ENCODE results near the gene ADAMTS12. TPM values are rescaled to one million over a fixed set of nuclear protein-coding genes. Genes with fewer than 3 reads are reported as not detected.
A peak's percentile ranks its signal among the peaks of the same experiment; 100 is the strongest.

The ADAMTS12 gene
- total and polyA plus RNA-seq, 2 donors (not counting 1 experiment from before 2014, with no cell fraction given): 10.7 to 44.8 TPM

DNA sequence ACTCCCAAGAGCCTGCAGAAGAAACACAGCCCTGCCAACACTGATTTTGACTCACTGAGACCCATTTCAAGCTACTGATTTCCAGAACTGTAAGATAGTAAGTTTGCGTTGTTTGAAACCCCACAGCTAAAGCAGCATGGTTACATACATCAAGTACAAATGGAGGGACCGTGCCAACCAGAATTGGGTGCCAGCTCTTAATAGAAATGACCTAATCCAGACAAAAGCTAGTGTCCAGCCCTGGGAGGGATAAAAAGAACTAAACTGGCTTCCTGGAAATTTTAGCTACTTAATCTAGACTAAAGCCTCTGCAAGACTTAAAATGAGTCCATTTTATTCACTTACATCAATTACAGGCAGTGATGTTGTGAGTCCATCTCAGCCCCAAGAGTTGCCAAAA, 122.6 kb downstream of the ADAMTS12 start:
- DNase-seq (ENCODE audit: low read depth in 2 of 2): peak in 1 of 2 donors; percentile 8
- Histone ChIP-seq H3K4me2 (ENCODE audit: extremely low read depth, insufficient read depth, low read length) (no peak overlapping the region), H3K36me3 (ENCODE audit: control insufficient read depth, insufficient read depth, low read length) (no peaks in the 10 kb centered on the region), H3K9ac (ENCODE audit: insufficient read depth, low read length) (no peak overlapping the region), H3K4me3 (replicated peaks in 1 of 4; ENCODE audit: control extremely low read depth in 1 of 4, insufficient read depth in 1 of 4, low read depth in 3 of 4, low read length in 4 of 4) (no peak overlapping the region), H3K79me2 (ENCODE audit: control insufficient read depth, insufficient read depth, low read length) (peaks cover 2% of the 10 kb centered on the region), H2AFZ (ENCODE audit: low read length) (no peak overlapping the region), H3K9me3 (ENCODE audit: control insufficient read depth, insufficient read depth, low read depth, low read length) (no peaks in the 10 kb centered on the region), H4K20me1 (ENCODE audit: control insufficient read depth, extremely low read depth, insufficient read depth, low read length) (no peaks in the 10 kb centered on the region), H3K4me1 (ENCODE audit: control insufficient read depth, extremely low read depth, insufficient read depth, low read length) (peaks cover 4% of the 10 kb centered on the region), H3K27ac (ENCODE audit: insufficient read depth, low read length) (no peak overlapping the region), H3K27me3 (ENCODE audit: control insufficient read depth, insufficient read depth, low read length) (no peaks in the 10 kb centered on the region)
- TF ChIP-seq EZH2 (IDR thresholded peaks at IDR 0.05; ENCODE audit: low read length, missing control alignments) (no peak), CTCF (conservative IDR thresholded peaks at IDR 0.05 in 1 of 2, IDR thresholded peaks at IDR 0.05 in 1 of 2; ENCODE audit: low read depth in 1 of 2, low read length in 2 of 2) (no peak)

DNA sequence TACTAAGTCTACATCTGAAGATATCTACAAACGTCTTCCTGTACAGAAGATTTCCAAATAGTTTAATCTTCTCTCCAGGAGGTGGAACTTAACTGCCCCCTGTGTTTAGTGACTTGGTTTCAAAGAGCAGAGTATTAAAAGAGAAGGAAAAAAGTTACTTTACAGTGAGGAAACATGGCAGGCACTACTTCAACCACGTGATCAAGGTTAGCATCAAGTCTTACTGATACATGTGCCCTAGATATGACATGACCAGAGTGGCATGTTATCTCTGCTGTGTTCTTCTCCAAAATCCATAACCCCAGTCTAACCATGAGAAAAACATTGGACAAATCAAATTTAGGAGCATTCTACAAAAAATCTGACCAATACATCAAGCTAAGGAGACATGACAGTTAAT, 125.8 kb downstream of the ADAMTS12 start:
- H3K27me3 ChIP-seq (ENCODE audit: control insufficient read depth, insufficient read depth, low read length): no peaks in the 10 kb centered on the region
- no peak overlapping the region for H3K27ac ChIP-seq (ENCODE audit: insufficient read depth, low read length)
- TF ChIP-seq EZH2 (IDR thresholded peaks at IDR 0.05; ENCODE audit: low read length, missing control alignments): no peak
- no peak for TF ChIP-seq CTCF (conservative IDR thresholded peaks at IDR 0.05 in 1 of 2, IDR thresholded peaks at IDR 0.05 in 1 of 2; ENCODE audit: low read depth in 1 of 2, low read length in 2 of 2)
- no peak for DNase-seq (ENCODE audit: low read depth in 2 of 2)
- no peaks in the 10 kb centered on the region for H3K79me2 ChIP-seq (ENCODE audit: control insufficient read depth, insufficient read depth, low read length)
- no peaks in the 10 kb centered on the region for H4K20me1 ChIP-seq (ENCODE audit: control insufficient read depth, extremely low read depth, insufficient read depth, low read length)
- no peaks in the 10 kb centered on the region for H3K9me3 ChIP-seq (ENCODE audit: control insufficient read depth, insufficient read depth, low read depth, low read length)
- no peak overlapping the region for H3K4me2 ChIP-seq (ENCODE audit: extremely low read depth, insufficient read depth, low read length)
- H3K36me3 ChIP-seq (ENCODE audit: control insufficient read depth, insufficient read depth, low read length): no peaks in the 10 kb centered on the region
- H2AFZ ChIP-seq (ENCODE audit: low read length): no peak overlapping the region
- no peak overlapping the region for H3K4me3 ChIP-seq (replicated peaks in 1 of 4; ENCODE audit: control extremely low read depth in 1 of 4, insufficient read depth in 1 of 4, low read depth in 3 of 4, low read length in 4 of 4)
- no peak overlapping the region for H3K9ac ChIP-seq (ENCODE audit: insufficient read depth, low read length)
- H3K4me1 ChIP-seq (ENCODE audit: control insufficient read depth, extremely low read depth, insufficient read depth, low read length): no peaks in the 10 kb centered on the region

GRCh38 chr5:33764786-33765185, 127.0 kb downstream of the ADAMTS12 start:
- TF ChIP-seq EZH2 (IDR thresholded peaks at IDR 0.05; ENCODE audit: low read length, missing control alignments) (no peak), CTCF (conservative IDR thresholded peaks at IDR 0.05 in 1 of 2, IDR thresholded peaks at IDR 0.05 in 1 of 2; ENCODE audit: low read depth in 1 of 2, low read length in 2 of 2) (no peak)
- Histone ChIP-seq H3K9me3 (ENCODE audit: control insufficient read depth, insufficient read depth, low read depth, low read length) (no peaks in the 10 kb centered on the region), H3K79me2 (ENCODE audit: control insufficient read depth, insufficient read depth, low read length) (no peaks in the 10 kb centered on the region), H3K4me3 (replicated peaks in 1 of 4; ENCODE audit: control extremely low read depth in 1 of 4, insufficient read depth in 1 of 4, low read depth in 3 of 4, low read length in 4 of 4) (no peak overlapping the region), H4K20me1 (ENCODE audit: control insufficient read depth, extremely low read depth, insufficient read depth, low read length) (no peaks in the 10 kb centered on the region), H3K27me3 (ENCODE audit: control insufficient read depth, insufficient read depth, low read length) (no peaks in the 10 kb centered on the region), H3K27ac (ENCODE audit: insufficient read depth, low read length) (no peak overlapping the region), H3K4me2 (ENCODE audit: extremely low read depth, insufficient read depth, low read length) (no peak overlapping the region), H2AFZ (ENCODE audit: low read length) (no peak overlapping the region), H3K9ac (ENCODE audit: insufficient read depth, low read length) (no peak overlapping the region), H3K36me3 (ENCODE audit: control insufficient read depth, insufficient read depth, low read length) (no peaks in the 10 kb centered on the region), H3K4me1 (ENCODE audit: control insufficient read depth, extremely low read depth, insufficient read depth, low read length) (no peaks in the 10 kb centered on the region)
- DNase-seq (ENCODE audit: low read depth in 2 of 2): peak in 1 of 2 donors; percentile 30
